Measurements from ENCODE around the gene UPP2. TPM values are rescaled to one million over a fixed set of nuclear protein-coding genes. Genes with fewer than 3 reads are reported as not detected.

The UPP2 gene
- total RNA-seq = not detected

GRCh38 chr2:158101384-158101926 lies at the start of gene UPP2:
UPP2 (plus strand) TSS chr2:158101876; CDS start chr2:158102064, 188 bp downstream.

Other genes with a start within 250 kb of the UPP2 start
- gene ACVR1, start 225.5 kb upstream of the UPP2 start, total RNA-seq = 10 to 100 TPM; 36.2 to 42.0 TPM